ENCODE results near the gene RBMS1. TPM values are rescaled to one million over a fixed set of nuclear protein-coding genes. Genes with fewer than 3 reads are reported as not detected.

RBMS1 gene
- total and polyA plus RNA-seq, 2 of the 13 experiments (the other 11 are each of a cell fraction or from before 2014, with no cell fraction given): 55.5 to 110 TPM

DNA sequence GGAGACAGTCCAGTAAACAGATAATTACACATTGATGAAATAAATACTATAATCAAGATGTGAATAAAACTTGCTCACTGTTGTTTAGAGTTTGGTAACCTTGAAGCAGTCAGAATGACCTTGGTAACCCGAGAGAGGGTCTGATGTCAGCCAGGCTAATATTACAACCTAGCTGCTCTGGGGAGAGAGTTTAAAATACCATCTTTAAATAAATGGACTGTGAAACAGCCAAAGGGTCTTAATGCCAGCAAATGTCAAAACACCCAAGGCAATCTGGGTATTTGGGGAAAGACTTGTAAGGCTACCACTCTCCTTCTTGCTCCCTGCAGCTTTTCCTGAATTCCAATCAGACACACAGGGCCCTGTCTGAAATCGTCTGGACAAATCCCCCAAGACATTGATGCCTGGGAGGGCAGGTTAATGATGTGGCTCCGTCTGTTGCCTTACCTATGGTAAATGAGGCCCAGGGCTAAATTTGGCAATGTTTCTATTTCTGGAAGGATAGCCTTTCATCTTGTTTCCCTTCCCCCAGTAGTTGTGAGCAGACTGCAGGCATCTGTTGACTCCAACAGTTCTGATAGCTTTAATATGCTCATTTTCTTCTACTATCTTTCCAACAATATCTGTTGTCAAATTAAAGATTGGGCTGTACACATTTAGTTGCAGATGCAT, 250.6 kb downstream of the RBMS1 start (continued):
- TF ChIP-seq, protein P1, sequence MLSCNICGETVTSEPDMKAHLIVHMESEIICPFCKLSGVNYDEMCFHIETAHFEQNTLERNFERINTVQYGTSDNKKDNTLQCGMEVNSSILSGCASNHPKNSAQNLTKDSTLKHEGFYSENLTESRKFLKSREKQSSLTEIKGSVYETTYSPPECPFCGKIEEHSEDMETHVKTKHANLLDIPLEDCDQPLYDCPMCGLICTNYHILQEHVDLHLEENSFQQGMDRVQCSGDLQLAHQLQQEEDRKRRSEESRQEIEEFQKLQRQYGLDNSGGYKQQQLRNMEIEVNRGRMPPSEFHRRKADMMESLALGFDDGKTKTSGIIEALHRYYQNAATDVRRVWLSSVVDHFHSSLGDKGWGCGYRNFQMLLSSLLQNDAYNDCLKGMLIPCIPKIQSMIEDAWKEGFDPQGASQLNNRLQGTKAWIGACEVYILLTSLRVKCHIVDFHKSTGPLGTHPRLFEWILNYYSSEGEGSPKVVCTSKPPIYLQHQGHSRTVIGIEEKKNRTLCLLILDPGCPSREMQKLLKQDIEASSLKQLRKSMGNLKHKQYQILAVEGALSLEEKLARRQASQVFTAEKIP (CRISPR knock-in tag; IDR thresholded peaks at IDR 0.05; ENCODE audit: borderline replicate concordance): no peak
- TF ChIP-seq, protein P2, sequence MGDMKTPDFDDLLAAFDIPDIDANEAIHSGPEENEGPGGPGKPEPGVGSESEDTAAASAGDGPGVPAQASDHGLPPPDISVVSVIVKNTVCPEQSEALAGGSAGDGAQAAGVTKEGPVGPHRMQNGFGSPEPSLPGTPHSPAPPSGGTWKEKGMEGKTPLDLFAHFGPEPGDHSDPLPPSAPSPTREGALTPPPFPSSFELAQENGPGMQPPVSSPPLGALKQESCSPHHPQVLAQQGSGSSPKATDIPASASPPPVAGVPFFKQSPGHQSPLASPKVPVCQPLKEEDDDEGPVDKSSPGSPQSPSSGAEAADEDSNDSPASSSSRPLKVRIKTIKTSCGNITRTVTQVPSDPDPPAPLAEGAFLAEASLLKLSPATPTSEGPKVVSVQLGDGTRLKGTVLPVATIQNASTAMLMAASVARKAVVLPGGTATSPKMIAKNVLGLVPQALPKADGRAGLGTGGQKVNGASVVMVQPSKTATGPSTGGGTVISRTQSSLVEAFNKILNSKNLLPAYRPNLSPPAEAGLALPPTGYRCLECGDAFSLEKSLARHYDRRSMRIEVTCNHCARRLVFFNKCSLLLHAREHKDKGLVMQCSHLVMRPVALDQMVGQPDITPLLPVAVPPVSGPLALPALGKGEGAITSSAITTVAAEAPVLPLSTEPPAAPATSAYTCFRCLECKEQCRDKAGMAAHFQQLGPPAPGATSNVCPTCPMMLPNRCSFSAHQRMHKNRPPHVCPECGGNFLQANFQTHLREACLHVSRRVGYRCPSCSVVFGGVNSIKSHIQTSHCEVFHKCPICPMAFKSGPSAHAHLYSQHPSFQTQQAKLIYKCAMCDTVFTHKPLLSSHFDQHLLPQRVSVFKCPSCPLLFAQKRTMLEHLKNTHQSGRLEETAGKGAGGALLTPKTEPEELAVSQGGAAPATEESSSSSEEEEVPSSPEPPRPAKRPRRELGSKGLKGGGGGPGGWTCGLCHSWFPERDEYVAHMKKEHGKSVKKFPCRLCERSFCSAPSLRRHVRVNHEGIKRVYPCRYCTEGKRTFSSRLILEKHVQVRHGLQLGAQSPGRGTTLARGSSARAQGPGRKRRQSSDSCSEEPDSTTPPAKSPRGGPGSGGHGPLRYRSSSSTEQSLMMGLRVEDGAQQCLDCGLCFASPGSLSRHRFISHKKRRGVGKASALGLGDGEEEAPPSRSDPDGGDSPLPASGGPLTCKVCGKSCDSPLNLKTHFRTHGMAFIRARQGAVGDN (CRISPR knock-in tag; IDR thresholded peaks at IDR 0.05): no peak
- no peak for TF ChIP-seq HDAC2 (CRISPR knock-in tag; IDR thresholded peaks at IDR 0.05)
- TF ChIP-seq ZC3H4 (CRISPR knock-in tag; IDR thresholded peaks at IDR 0.05; ENCODE audit: borderline replicate concordance): no peak
- TF ChIP-seq, protein P3, sequence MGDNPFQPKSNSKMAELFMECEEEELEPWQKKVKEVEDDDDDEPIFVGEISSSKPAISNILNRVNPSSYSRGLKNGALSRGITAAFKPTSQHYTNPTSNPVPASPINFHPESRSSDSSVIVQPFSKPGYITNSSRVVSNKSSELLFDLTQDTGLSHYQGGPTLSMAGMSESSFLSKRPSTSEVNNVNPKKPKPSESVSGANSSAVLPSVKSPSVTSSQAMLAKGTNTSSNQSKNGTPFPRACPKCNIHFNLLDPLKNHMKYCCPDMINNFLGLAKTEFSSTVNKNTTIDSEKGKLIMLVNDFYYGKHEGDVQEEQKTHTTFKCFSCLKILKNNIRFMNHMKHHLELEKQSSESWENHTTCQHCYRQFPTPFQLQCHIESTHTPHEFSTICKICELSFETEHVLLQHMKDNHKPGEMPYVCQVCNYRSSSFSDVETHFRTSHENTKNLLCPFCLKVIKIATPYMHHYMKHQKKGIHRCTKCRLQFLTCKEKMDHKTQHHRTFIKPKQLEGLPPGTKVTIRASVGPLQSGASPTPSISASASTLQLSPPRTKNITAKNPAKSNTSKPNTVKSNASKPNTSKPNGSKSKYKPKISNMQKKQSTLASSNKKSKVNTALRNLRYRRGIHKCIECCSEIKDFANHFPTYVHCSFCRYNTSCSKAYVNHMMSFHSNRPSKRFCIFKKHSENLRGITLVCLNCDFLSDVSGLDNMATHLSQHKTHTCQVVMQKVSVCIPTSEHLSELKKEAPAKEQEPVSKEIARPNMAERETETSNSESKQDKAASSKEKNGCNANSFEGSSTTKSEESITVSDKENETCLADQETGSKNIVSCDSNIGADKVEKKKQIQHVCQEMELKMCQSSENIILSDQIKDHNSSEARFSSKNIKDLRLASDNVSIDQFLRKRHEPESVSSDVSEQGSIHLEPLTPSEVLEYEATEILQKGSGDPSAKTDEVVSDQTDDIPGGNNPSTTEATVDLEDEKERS (CRISPR knock-in tag; IDR thresholded peaks at IDR 0.05): no peak
- no peak for TF ChIP-seq ZNF549 (CRISPR knock-in tag; IDR thresholded peaks at IDR 0.05)
- no peak for TF ChIP-seq ZNF577 (CRISPR knock-in tag; IDR thresholded peaks at IDR 0.05; ENCODE audit: borderline replicate concordance, low read depth)
- no peak for TF ChIP-seq ZNF20 (CRISPR knock-in tag; IDR thresholded peaks at IDR 0.05)
- TF ChIP-seq, protein P4, sequence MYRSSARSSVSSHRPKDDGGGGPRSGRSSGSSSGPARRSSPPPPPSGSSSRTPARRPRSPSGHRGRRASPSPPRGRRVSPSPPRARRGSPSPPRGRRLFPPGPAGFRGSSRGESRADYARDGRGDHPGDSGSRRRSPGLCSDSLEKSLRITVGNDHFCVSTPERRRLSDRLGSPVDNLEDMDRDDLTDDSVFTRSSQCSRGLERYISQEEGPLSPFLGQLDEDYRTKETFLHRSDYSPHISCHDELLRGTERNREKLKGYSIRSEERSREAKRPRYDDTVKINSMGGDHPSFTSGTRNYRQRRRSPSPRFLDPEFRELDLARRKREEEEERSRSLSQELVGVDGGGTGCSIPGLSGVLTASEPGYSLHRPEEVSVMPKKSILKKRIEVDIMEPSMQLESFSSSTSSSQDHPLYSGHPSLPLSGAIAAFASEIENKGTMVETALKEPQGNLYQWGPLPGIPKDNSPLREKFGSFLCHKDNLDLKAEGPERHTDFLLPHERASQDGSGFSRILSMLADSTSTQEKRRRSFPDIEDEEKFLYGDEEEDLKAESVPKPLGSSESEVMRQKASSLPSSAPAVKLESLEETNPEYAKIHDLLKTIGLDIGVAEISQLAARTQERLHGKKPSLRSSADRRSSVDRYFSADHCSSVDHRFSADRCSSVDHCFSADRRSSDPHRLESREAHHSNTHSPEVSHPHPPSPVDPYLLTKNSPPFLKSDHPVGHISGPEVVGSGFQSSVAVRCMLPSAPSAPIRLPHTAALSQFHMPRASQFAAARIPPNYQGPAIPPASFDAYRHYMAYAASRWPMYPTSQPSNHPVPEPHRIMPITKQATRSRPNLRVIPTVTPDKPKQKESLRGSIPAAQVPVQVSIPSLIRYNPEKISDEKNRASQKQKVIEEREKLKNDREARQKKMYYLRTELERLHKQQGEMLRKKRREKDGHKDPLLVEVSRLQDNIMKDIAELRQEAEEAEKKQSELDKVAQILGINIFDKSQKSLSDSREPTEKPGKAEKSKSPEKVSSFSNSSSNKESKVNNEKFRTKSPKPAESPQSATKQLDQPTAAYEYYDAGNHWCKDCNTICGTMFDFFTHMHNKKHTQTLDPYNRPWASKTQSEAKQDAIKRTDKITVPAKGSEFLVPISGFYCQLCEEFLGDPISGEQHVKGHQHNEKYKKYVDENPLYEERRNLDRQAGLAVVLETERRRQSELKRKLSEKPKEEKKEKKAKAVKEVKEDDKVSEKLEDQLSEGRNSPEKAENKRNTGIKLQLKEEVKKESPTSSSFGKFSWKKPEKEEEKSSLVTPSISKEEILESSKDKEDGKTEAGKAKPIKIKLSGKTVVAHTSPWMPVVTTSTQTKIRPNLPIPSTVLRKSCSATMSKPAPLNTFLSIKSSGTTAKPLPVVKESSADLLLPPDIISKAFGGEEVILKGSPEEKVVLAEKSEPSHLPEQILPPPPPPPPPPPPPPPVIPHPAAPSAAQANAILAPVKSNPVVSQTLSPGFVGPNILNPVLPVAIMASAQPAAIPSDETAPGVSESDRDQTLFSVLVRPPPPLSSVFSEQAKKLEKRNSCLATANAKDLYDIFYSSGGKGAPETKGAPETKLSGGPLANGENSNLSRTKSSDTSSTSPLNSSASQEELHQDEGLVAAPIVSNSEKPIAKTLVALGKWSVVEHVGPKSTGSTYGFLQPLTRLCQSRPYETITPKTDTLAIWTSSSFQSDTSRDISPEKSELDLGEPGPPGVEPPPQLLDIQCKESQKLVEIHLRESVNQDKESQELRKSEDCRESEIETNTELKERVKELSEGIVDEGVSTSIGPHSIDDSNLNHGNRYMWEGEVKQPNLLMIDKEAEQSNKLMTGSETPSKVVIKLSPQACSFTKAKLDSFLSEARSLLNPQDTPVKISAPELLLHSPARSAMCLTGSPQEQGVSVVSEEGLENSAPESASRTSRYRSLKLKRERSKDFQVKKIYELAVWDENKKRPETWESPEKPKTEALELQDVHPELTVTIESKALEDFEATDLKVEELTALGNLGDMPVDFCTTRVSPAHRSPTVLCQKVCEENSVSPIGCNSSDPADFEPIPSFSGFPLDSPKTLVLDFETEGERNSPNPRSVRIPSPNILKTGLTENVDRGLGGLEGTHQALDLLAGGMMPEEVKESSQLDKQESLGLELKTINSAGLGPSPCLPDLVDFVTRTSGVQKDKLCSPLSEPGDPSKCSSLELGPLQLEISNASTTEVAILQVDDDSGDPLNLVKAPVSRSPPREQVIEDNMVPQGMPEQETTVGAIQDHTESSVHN (CRISPR knock-in tag; IDR thresholded peaks at IDR 0.05): no peak
- TF ChIP-seq ZNF841 (CRISPR knock-in tag; IDR thresholded peaks at IDR 0.05; ENCODE audit: borderline replicate concordance): no peak

Data from HepG2 (cell line).